GM19035 (cell line): ENCODE results near the gene TNS4.

Experiments used
- ATAC-seq: cut with Tn5 transposase; IDR thresholded peaks from one replicate; pipeline ENCODE4 v1.9.1; 2021; ENCODE audit not compliant: unreplicated experiment

Gene TNS4

DNA sequence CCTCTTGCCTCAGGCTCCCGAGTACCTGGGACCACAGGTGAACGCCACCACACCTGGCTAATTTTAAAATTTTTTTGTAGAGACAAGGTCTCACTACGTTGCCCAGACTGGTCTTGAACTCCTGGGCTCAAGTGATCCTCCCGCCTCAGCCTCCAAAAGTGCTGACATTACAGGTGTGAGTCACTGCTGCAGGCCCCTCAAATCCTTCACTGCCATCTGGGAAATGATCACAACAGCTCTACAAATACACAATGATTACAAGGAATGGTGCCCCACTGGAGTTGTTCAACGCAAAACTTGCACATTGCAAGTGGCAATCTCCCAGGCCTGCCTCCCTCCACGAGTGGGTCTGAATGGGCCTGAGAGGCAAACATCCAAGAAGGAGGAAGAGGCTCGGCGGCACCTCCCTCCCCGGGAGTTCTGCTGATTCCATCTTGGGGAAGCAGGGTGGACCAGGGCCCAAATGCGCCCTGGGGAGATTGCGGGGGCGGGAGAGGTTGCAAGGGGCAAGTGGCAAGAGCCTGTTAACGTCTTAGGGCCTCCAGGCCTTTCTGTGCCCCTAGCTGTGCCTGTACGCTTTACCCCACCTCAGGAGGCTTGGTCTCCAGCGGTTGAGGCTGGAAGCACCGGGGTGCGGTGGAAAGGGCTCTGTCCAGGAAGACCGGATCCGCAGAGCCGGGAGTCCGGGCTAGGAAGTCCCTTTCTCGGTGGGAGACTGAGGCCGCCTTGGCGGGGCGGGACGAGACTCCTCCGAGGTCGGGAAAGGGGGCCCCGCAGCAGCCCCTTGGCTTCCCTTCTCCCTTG, 58.8 kb downstream of the TNS4 start:
- no peak for ATAC-seq

DNA sequence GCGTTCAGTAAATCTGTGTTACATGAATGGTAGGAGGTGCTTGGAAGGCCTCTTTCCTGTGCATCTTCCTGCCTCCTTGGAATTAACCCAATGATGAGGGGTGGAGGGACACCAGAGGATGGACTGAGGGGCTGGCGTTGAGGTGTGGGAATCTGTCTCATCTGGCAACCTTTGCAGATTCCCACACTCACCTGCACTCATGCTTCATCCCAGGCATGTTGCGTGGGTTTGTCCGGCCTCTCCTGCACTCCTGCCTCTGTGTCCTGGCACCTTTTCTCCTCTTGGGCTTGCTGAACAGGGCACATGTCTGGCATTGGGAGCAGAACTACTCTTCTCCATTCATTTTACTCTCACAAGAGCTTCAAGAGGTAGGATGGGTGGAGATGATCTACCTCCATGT, 61.3 kb downstream of the TNS4 start:
- ATAC-seq, result no peak

- ATAC-seq, result no peak
Observed at GRCh38 chr17:40437095-40437732, 64.2 kb downstream of the TNS4 start.

DNA sequence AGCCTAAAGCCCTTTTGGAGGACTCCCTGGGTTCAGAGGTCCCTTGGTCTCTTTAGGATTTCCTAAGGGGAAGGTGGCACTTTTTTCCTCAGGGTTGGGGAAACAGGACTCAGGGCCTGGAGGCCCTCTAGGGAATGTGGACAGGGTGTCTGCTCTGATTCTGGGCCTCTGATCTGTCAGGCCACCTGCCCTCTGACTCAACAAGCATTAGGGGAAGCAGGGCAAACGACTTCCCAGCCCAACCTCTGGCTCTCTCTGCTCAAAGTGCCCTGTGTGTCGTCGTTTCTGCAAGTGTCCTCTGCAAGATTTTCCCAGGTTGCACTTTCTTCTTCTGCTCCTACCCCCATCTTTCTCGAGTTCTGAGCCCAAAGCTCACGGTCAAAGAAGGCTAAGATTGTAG, 64.8 kb downstream of the TNS4 start:
- no peak for ATAC-seq

- ATAC-seq, result no peak
Observed at GRCh38 chr17:40433551-40434415, 67.6 kb downstream of the TNS4 start.

DNA sequence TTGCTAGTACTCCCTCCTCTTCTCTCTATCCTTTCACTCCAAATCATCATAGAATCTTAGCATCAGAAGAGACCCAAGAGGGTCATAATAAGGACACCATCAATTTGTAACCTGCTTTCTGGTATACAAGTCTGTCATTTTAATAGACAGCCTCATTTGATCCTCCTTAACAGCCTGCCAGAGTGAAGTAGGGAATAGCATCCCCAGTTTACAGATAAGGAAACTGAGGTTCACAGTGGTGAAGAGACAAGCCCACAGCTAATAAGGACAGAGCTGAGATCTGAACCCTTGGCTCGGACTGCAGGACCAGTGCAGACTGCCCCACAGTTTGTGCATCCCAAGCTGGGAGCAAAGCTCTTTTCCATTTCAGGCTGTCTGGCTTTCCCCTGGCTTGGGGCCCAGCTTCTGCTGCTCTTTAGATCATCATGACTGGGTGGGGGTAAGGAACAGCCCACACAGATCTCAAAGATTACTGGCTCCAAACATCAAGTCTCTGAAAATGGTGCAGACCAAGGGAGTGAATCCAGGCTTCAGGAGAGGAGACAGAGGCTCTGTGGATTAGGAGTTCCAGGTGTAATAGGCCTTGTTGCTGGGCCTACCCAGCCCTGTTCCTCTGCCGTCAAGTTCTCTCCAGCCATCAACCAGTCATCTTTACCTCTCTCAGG, 68.4 kb downstream of the TNS4 start:
- no peak for ATAC-seq

- no peak for ATAC-seq
Observed at GRCh38 chr17:40431231-40431602, 70.2 kb downstream of the TNS4 start.

DNA sequence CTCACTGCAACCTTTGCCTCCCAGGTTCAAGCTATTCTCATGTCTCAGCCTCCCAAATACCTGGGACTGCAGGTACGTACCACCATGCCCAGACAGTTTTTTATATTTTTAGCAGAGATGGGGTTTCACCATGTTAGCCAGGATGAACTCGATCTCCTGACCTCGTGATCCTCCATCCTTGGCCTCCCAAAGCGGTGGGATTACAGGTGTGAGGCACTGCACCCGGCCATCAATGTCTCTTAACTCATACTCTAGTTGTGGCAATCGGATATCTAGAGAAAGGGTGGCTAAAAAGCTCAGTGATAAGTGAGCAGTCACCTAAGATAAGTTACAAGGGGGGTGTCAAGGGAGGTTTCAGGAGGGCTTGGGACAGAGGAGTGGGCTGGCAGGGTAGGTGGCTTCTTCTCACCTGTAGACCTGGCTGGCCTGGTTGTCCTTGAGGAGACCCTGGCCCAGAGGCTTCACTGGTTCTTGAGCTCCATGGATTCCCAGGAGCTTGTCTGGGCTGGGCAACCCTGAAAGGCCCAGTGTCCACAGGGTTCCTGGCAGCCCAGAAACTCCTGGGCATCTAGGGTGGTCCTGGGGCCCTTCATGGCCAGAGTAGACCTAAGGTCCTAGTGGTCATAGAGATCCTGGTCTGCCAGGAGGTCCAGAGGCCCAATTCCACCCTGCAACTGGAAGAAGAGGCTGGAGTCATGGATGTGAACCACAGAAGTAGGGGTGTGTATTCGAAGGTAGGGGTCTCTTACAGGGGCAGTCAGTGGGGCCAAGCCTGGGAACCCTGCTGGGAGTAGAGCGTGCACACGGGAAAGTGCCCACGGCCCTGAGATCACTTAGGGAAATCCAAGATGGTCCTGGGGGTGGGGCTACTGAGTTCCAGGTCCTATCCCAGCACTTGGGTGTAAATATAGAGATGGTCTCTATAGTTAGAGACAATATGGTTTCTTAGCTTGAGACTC, 70.9 kb downstream of the TNS4 start:
- ATAC-seq, result no peak

DNA sequence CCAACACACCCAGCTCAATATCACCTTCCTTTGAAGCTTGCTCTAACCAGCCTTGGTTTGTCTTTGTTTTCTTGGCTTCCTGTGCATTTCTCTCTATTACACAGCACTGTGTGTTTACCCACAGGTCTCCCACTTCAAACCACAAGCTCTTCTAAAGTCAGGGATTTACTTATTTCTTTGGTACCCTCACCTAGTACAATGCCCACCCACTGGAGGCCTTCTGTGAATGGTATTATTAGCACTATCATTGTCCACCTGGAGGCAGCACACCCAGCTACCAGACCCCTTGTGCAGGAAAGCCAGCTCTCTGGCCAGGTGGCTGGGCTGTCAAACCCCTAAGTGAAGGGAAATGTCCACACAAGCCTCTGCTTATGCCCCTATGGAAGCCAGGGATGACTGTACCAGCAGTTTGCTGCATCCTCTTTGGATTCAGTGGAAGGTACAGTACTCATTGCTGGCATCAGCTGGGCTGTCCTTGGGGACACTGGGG, 74.4 kb downstream of the TNS4 start:
- ATAC-seq, result no peak
